ENCODE measurements around the gene GPC6.

GPC6 gene

DNA sequence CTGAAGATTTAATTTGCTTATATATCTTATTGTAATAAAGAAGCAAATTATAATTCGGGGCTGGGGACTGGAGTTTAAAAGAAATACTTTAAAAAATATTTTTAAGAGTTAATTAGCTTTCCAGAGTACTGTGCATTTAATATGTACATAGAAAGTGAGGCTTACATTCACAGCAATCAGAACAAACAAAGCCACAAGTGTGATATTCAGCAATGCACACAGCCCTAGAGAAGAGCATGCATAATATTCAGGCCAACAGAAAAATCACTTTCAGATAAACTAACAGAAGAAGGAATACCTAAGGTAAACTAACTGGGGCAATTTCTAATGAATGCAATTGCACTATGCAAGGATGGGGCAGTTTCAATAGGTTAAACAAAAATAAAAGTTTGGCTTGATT, 241.8 kb downstream of the GPC6 start:
- Histone ChIP-seq H3K4me1 (ENCODE audit: control insufficient read depth, insufficient read depth, low read length) (no peaks in the 10 kb centered on the region), H3K9me3 (ENCODE audit: control insufficient read depth, insufficient read depth, low read depth, low read length) (no peaks in the 10 kb centered on the region), H3K4me3 (ENCODE audit: low read depth, low read length) (no peak overlapping the region), H3K36me3 (ENCODE audit: control insufficient read depth in 2 of 2, insufficient read depth in 1 of 2, low read length in 2 of 2) (no peaks in the 10 kb centered on the region), H3K27ac (ENCODE audit: extremely low read depth, low read depth, low read length) (no peak overlapping the region)
- ChIA-PET CTCF (no interaction called here), POLR2A (no interaction called here)
- TF ChIP-seq ZBTB20 (tag by site-specific recombination; IDR thresholded peaks at IDR 0.05) (no peak), ZFP69B (tag by site-specific recombination; IDR thresholded peaks at IDR 0.05) (no peak), ZNF521 (tag by site-specific recombination; IDR thresholded peaks at IDR 0.05) (no peak), ZNF24 (tag by site-specific recombination; IDR thresholded peaks at IDR 0.05) (no peak), ZNF221 (tag by site-specific recombination; IDR thresholded peaks at IDR 0.05; ENCODE audit: borderline replicate concordance) (no peak), OVOL3 (tag by site-specific recombination; IDR thresholded peaks at IDR 0.05) (no peak), ZIC2 (tag by site-specific recombination; IDR thresholded peaks at IDR 0.05) (no peak), ZNF623 (tag by site-specific recombination; IDR thresholded peaks at IDR 0.05) (no peak), ZNF37A (tag by site-specific recombination; IDR thresholded peaks at IDR 0.05) (no peak), ZNF776 (tag by site-specific recombination; IDR thresholded peaks at IDR 0.05; ENCODE audit: borderline replicate concordance) (no peak), ZSCAN16 (tag by site-specific recombination; IDR thresholded peaks at IDR 0.05) (no peak)
- TF ChIP-seq, protein P1, sequence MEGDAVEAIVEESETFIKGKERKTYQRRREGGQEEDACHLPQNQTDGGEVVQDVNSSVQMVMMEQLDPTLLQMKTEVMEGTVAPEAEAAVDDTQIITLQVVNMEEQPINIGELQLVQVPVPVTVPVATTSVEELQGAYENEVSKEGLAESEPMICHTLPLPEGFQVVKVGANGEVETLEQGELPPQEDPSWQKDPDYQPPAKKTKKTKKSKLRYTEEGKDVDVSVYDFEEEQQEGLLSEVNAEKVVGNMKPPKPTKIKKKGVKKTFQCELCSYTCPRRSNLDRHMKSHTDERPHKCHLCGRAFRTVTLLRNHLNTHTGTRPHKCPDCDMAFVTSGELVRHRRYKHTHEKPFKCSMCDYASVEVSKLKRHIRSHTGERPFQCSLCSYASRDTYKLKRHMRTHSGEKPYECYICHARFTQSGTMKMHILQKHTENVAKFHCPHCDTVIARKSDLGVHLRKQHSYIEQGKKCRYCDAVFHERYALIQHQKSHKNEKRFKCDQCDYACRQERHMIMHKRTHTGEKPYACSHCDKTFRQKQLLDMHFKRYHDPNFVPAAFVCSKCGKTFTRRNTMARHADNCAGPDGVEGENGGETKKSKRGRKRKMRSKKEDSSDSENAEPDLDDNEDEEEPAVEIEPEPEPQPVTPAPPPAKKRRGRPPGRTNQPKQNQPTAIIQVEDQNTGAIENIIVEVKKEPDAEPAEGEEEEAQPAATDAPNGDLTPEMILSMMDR (tag by site-specific recombination; IDR thresholded peaks at IDR 0.05) = no peak
- TF ChIP-seq, protein P2, sequence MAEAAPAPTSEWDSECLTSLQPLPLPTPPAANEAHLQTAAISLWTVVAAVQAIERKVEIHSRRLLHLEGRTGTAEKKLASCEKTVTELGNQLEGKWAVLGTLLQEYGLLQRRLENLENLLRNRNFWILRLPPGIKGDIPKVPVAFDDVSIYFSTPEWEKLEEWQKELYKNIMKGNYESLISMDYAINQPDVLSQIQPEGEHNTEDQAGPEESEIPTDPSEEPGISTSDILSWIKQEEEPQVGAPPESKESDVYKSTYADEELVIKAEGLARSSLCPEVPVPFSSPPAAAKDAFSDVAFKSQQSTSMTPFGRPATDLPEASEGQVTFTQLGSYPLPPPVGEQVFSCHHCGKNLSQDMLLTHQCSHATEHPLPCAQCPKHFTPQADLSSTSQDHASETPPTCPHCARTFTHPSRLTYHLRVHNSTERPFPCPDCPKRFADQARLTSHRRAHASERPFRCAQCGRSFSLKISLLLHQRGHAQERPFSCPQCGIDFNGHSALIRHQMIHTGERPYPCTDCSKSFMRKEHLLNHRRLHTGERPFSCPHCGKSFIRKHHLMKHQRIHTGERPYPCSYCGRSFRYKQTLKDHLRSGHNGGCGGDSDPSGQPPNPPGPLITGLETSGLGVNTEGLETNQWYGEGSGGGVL (tag by site-specific recombination; IDR thresholded peaks at IDR 0.05) = no peak
- TF ChIP-seq, protein P3, sequence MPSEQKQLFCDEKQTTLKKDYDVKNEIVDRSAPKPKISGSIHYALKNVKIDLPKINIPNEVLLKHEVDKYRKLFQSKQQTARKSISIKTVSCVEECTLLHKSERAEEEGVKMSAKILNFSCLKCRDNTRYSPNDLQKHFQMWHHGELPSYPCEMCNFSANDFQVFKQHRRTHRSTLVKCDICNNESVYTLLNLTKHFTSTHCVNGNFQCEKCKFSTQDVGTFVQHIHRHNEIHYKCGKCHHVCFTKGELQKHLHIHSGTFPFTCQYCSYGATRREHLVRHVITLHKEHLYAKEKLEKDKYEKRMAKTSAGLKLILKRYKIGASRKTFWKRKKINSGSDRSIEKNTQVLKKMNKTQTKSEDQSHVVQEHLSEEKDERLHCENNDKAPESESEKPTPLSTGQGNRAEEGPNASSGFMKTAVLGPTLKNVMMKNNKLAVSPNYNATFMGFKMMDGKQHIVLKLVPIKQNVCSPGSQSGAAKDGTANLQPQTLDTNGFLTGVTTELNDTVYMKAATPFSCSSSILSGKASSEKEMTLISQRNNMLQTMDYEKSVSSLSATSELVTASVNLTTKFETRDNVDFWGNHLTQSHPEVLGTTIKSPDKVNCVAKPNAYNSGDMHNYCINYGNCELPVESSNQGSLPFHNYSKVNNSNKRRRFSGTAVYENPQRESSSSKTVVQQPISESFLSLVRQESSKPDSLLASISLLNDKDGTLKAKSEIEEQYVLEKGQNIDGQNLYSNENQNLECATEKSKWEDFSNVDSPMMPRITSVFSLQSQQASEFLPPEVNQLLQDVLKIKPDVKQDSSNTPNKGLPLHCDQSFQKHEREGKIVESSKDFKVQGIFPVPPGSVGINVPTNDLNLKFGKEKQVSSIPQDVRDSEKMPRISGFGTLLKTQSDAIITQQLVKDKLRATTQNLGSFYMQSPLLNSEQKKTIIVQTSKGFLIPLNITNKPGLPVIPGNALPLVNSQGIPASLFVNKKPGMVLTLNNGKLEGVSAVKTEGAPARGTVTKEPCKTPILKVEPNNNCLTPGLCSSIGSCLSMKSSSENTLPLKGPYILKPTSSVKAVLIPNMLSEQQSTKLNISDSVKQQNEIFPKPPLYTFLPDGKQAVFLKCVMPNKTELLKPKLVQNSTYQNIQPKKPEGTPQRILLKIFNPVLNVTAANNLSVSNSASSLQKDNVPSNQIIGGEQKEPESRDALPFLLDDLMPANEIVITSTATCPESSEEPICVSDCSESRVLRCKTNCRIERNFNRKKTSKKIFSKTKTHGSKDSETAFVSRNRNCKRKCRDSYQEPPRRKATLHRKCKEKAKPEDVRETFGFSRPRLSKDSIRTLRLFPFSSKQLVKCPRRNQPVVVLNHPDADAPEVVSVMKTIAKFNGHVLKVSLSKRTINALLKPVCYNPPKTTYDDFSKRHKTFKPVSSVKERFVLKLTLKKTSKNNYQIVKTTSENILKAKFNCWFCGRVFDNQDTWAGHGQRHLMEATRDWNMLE (tag by site-specific recombination; conservative IDR thresholded peaks at IDR 0.05; ENCODE audit: low read depth) = no peak

DNA sequence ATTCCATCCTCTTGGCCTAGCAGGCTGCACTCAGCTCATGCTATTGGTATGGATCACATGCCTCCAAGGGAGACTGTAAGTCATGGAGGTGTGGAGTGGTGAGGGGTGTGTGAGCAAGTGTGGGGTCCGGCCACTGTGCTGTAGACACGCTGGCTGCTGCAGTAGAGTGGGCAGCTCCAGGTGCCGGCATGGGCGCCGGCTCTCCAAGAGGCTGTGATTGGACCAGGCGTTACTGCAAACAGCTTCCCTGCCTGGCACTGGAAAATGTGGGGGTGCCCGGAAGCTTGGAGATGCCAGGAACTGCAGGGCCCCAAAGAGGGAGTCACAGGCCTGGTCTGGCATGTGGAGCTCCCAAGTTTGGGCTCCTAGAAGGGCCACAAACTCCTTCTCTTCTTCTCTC, 245.7 kb downstream of the GPC6 start:
- H3K9me3 ChIP-seq (ENCODE audit: control insufficient read depth, insufficient read depth, low read depth, low read length) = no peaks in the 10 kb centered on the region
- no peaks in the 10 kb centered on the region for H3K4me1 ChIP-seq (ENCODE audit: control insufficient read depth, insufficient read depth, low read length)
- CTCF ChIA-PET = no interaction called here
- H3K27ac ChIP-seq (ENCODE audit: extremely low read depth, low read depth, low read length) = no peak overlapping the region
- H3K4me3 ChIP-seq (ENCODE audit: low read depth, low read length) = no peak overlapping the region
- TF ChIP-seq ZNF175 (tag by site-specific recombination; IDR thresholded peaks at IDR 0.05) (no peak), ZNF140 (tag by site-specific recombination; IDR thresholded peaks at IDR 0.05) (no peak), ZNF121 (tag by site-specific recombination; IDR thresholded peaks at IDR 0.05) (no peak)
- no peaks in the 10 kb centered on the region for H3K36me3 ChIP-seq (ENCODE audit: control insufficient read depth in 2 of 2, insufficient read depth in 1 of 2, low read length in 2 of 2)
- POLR2A ChIA-PET = no interaction called here
